ENCODE measurements around the gene CFAP299. TPM values are rescaled to one million over a fixed set of nuclear protein-coding genes. Genes with fewer than 3 reads are reported as not detected.

The CFAP299 gene
- total and polyA plus RNA-seq, 9 of the 15 experiments (the other 6 are each of a cell fraction or from before 2014, with no cell fraction given), result 0.09 to 3.0 (median 0.76) TPM

- no peak for DNase-seq (ENCODE audit: extremely low read depth in 1 of 4, low spot score in 3 of 4)
- H3K4me2 ChIP-seq (ENCODE audit: insufficient read depth, low read length), result no peak overlapping the region
- no peaks in the 10 kb centered on the region for H3K9me3 ChIP-seq (replicated peaks; ENCODE audit: control insufficient read depth, insufficient read depth, low read depth, low read length)
- no peaks in the 10 kb centered on the region for H3K4me1 ChIP-seq (replicated peaks in 1 of 2; ENCODE audit: control insufficient read depth in 2 of 2, insufficient read depth in 2 of 2, low read length in 2 of 2)
- WGBS (ENCODE audit: insufficient coverage, low coverage, missing lambda C conversion rate), result 5% methylated on average over 4 of the region's 4 CpGs
- H3K4me3 ChIP-seq, result no peak overlapping the region
- ChIA-PET CTCF (ENCODE audit: low intra/inter-chr PET ratio) (no interaction called here), POLR2A (no interaction called here)
- no peaks in the 10 kb centered on the region for H3K36me3 ChIP-seq (ENCODE audit: control insufficient read depth, insufficient read depth, low read length)
- 0 out of 3 replicates have a peak, but pooled peaks have one; percentile 35 for ATAC-seq
- intact Hi-C loops (cut with micrococcal nuclease), result no loop called here
- in situ Hi-C loops (cut with MboI), result no loop called here
- H3K27ac ChIP-seq (ENCODE audit: extremely low read depth, low read depth, low read length), result no peak overlapping the region
- BruUV-seq (replicated peaks), result no TSS peak
- no peaks in the 10 kb centered on the region for H3K9me1 ChIP-seq (ENCODE audit: control insufficient read depth, insufficient read depth, low read length)
- peak; percentile 26; the same call in 1 of the 2 replicates for TF ChIP-seq FOSL1 (tag; conservative IDR thresholded peaks at IDR 0.05)
- no peak for TF ChIP-seq ZNF561 (CRISPR knock-in tag; conservative IDR thresholded peaks at IDR 0.05)
- no peak overlapping the region for H2AFZ ChIP-seq (ENCODE audit: low read depth, low read length)
- no peaks in the 10 kb centered on the region for H3K79me2 ChIP-seq (ENCODE audit: control insufficient read depth, insufficient read depth, low read length)
- no peak for FAIRE-seq
- no peaks in the 10 kb centered on the region for H4K20me1 ChIP-seq (replicated peaks; ENCODE audit: control insufficient read depth, insufficient read depth, low read length)
- H3K27me3 ChIP-seq (ENCODE audit: control insufficient read depth in 2 of 2, insufficient read depth in 2 of 2, low read length in 2 of 2), result no peaks in the 10 kb centered on the region
- no peak overlapping the region for H3K9ac ChIP-seq (ENCODE audit: insufficient read depth in 1 of 2, low read depth in 2 of 2, low read length in 2 of 2)
These were observed 71.7 kb downstream of the CFAP299 start for GRCh38 chr4:80407246-80407645.

GRCh38 chr4:80409809-80410208, 74.3 kb downstream of the CFAP299 start:
- Histone ChIP-seq H3K9me1 (ENCODE audit: control insufficient read depth, insufficient read depth, low read length) (no peaks in the 10 kb centered on the region), H3K4me2 (ENCODE audit: insufficient read depth, low read length) (no peak overlapping the region), H3K4me3 (no peak overlapping the region), H3K79me2 (ENCODE audit: control insufficient read depth, insufficient read depth, low read length) (no peaks in the 10 kb centered on the region), H3K36me3 (ENCODE audit: control insufficient read depth, insufficient read depth, low read length) (no peaks in the 10 kb centered on the region), H4K20me1 (replicated peaks; ENCODE audit: control insufficient read depth, insufficient read depth, low read length) (no peaks in the 10 kb centered on the region), H3K4me1 (replicated peaks in 1 of 2; ENCODE audit: control insufficient read depth in 2 of 2, insufficient read depth in 2 of 2, low read length in 2 of 2) (no peaks in the 10 kb centered on the region), H3K9ac (ENCODE audit: insufficient read depth in 1 of 2, low read depth in 2 of 2, low read length in 2 of 2) (no peak overlapping the region), H2AFZ (ENCODE audit: low read depth, low read length) (no peak overlapping the region), H3K9me3 (replicated peaks; ENCODE audit: control insufficient read depth, insufficient read depth, low read depth, low read length) (no peaks in the 10 kb centered on the region), H3K27ac (ENCODE audit: extremely low read depth, low read depth, low read length) (no peak overlapping the region), H3K27me3 (ENCODE audit: control insufficient read depth in 2 of 2, insufficient read depth in 2 of 2, low read length in 2 of 2) (no peaks in the 10 kb centered on the region; a peak in 1 of 5 replicates)
- DNase-seq (ENCODE audit: extremely low read depth in 1 of 4, low spot score in 3 of 4) (no peak), FAIRE-seq (no peak), ATAC-seq (no peak)
- no peak for TF ChIP-seq CREB1 (IDR thresholded peaks at IDR 0.05)
- TF ChIP-seq CREB1 (CRISPR knock-in tag; IDR thresholded peaks at IDR 0.05), result no peak
- WGBS (ENCODE audit: insufficient coverage, low coverage, missing lambda C conversion rate), result 5% methylated on average over 2 of the region's 2 CpGs
- BruUV-seq (replicated peaks), result no TSS peak
- CTCF ChIA-PET (ENCODE audit: low intra/inter-chr PET ratio), result no interaction called here
- intact Hi-C loops (cut with micrococcal nuclease) (no loop called here), in situ Hi-C loops (cut with MboI) (no loop called here)
- POLR2A ChIA-PET, result no interaction called here

Measured in K562 (cell line).